ENCODE results near the gene IVL.

DNA sequence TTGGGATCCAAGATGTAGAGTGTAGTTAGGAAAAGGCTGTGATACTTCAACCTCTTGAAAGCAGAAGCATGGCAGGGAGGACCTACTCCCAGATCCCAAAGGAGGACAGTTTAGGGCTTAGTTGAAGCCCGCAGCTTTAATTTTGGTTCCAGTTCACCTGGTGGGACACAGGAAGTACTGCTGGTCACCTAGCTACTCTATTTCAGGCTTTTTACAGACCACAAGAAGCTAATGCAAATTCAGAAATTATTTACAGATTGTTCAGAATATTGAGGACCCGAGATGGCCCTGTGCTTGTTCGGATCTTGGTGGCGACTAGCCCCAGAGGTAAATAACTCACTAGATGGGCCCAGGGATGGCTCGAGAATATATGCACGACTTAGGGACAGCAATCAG, 36.6 kb upstream of the IVL start:
- TF ChIP-seq ZNF548 (tag by site-specific recombination; IDR thresholded peaks at IDR 0.05), result no peak
- TF ChIP-seq, protein P1, sequence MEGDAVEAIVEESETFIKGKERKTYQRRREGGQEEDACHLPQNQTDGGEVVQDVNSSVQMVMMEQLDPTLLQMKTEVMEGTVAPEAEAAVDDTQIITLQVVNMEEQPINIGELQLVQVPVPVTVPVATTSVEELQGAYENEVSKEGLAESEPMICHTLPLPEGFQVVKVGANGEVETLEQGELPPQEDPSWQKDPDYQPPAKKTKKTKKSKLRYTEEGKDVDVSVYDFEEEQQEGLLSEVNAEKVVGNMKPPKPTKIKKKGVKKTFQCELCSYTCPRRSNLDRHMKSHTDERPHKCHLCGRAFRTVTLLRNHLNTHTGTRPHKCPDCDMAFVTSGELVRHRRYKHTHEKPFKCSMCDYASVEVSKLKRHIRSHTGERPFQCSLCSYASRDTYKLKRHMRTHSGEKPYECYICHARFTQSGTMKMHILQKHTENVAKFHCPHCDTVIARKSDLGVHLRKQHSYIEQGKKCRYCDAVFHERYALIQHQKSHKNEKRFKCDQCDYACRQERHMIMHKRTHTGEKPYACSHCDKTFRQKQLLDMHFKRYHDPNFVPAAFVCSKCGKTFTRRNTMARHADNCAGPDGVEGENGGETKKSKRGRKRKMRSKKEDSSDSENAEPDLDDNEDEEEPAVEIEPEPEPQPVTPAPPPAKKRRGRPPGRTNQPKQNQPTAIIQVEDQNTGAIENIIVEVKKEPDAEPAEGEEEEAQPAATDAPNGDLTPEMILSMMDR (tag by site-specific recombination; IDR thresholded peaks at IDR 0.05), result no peak
- TF ChIP-seq ZFP41 (tag by site-specific recombination; IDR thresholded peaks at IDR 0.05; ENCODE audit: borderline replicate concordance), result no peak
- TF ChIP-seq, protein P2, sequence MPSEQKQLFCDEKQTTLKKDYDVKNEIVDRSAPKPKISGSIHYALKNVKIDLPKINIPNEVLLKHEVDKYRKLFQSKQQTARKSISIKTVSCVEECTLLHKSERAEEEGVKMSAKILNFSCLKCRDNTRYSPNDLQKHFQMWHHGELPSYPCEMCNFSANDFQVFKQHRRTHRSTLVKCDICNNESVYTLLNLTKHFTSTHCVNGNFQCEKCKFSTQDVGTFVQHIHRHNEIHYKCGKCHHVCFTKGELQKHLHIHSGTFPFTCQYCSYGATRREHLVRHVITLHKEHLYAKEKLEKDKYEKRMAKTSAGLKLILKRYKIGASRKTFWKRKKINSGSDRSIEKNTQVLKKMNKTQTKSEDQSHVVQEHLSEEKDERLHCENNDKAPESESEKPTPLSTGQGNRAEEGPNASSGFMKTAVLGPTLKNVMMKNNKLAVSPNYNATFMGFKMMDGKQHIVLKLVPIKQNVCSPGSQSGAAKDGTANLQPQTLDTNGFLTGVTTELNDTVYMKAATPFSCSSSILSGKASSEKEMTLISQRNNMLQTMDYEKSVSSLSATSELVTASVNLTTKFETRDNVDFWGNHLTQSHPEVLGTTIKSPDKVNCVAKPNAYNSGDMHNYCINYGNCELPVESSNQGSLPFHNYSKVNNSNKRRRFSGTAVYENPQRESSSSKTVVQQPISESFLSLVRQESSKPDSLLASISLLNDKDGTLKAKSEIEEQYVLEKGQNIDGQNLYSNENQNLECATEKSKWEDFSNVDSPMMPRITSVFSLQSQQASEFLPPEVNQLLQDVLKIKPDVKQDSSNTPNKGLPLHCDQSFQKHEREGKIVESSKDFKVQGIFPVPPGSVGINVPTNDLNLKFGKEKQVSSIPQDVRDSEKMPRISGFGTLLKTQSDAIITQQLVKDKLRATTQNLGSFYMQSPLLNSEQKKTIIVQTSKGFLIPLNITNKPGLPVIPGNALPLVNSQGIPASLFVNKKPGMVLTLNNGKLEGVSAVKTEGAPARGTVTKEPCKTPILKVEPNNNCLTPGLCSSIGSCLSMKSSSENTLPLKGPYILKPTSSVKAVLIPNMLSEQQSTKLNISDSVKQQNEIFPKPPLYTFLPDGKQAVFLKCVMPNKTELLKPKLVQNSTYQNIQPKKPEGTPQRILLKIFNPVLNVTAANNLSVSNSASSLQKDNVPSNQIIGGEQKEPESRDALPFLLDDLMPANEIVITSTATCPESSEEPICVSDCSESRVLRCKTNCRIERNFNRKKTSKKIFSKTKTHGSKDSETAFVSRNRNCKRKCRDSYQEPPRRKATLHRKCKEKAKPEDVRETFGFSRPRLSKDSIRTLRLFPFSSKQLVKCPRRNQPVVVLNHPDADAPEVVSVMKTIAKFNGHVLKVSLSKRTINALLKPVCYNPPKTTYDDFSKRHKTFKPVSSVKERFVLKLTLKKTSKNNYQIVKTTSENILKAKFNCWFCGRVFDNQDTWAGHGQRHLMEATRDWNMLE (tag by site-specific recombination; conservative IDR thresholded peaks at IDR 0.05; ENCODE audit: low read depth), result no peak
- no peak for TF ChIP-seq ZFP3 (tag by site-specific recombination; IDR thresholded peaks at IDR 0.05; ENCODE audit: low read depth)
- TF ChIP-seq SETDB1 (IDR thresholded peaks at IDR 0.05; ENCODE audit: insufficient read length, low read length), result no peak
- TF ChIP-seq KLF16 (tag by site-specific recombination; IDR thresholded peaks at IDR 0.05), result no peak
- no peak for TF ChIP-seq ZNF133 (tag by site-specific recombination; IDR thresholded peaks at IDR 0.05)
- TF ChIP-seq BCL11A (tag by site-specific recombination; IDR thresholded peaks at IDR 0.05; ENCODE audit: low read depth), result no peak
- no peak for TF ChIP-seq ZNF391 (tag by site-specific recombination; IDR thresholded peaks at IDR 0.05; ENCODE audit: borderline replicate concordance, low read depth)
